RCC 7860 (cell line): ENCODE data around the gene NPTX2.
"Not testable (repeated sequence)": the region's sequence is repeated elsewhere in the genome, so short reads cannot be mapped to it uniquely, and the experiment has no call there.

Experiments
- DNase-seq: peaks from one replicate; pipeline ENCODE4 v3.0.0-alpha.2; 2015; ENCODE audit warnings: low spot score
- FAIRE-seq: peaks from 2 replicates; lab custom pipeline; 2012; peaks lifted over from hg19 to GRCh38; lab: Jason Lieb, UNC

Gene NPTX2, protein sequence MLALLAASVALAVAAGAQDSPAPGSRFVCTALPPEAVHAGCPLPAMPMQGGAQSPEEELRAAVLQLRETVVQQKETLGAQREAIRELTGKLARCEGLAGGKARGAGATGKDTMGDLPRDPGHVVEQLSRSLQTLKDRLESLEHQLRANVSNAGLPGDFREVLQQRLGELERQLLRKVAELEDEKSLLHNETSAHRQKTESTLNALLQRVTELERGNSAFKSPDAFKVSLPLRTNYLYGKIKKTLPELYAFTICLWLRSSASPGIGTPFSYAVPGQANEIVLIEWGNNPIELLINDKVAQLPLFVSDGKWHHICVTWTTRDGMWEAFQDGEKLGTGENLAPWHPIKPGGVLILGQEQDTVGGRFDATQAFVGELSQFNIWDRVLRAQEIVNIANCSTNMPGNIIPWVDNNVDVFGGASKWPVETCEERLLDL

DNA sequence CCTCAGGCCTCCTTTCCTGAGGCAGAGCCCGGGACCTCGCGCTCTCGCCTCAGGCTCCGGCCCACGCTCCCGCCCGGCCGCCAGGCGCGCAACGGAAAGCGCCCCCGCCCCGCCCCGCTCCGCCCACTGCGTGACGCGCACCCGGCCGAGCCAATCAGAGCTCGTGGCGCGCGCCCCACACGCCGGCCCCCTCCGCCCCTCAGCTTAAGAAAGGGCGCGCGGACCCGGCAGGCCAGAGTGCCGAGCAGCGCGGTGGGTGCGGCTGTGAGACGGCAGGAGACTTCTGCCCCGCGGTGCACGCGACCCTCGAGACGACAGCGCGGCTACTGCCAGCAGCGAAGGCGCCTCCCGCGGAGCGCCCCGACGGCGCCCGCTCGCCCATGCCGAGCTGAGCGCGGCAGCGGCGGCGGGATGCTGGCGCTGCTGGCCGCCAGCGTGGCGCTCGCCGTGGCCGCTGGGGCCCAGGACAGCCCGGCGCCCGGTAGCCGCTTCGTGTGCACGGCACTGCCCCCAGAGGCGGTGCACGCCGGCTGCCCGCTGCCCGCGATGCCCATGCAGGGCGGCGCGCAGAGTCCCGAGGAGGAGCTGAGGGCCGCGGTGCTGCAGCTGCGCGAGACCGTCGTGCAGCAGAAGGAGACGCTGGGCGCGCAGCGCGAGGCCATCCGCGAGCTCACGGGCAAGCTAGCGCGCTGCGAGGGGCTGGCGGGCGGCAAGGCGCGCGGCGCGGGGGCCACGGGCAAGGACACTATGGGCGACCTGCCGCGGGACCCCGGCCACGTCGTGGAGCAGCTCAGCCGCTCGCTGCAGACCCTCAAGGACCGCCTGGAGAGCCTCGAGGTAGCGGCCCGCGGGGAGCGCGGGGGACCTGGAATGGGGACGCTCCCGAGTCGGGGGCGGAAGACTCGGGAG is at the start of gene NPTX2:
TSS of gene NPTX2 (plus strand) at position 235 of the 909 bp plus-strand sequence. CDS start at position 412, 177 bp downstream.
- no peak for FAIRE-seq
- no peak for DNase-seq

DNA sequence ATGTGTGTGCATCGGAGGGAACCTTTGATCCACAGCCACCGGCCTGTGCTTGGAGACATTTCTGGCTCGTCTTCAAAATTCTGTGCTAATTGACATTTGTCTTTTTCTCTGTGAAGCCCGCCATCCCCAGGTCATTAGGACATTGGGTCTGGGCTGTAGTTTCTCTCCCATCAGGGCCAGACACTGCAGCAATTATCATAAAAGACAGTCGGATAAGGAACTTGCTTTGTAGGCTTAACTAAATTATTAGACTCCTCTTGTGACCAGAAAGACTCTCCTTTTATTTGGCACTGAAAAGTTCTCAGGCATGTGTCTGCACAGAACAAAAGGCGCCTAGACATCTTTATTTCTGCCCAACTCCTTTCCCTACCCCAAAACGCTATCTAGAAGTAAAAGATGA is 49.1 kb upstream of the NPTX2 start:
- no peak for DNase-seq
- FAIRE-seq: no peak

DNA sequence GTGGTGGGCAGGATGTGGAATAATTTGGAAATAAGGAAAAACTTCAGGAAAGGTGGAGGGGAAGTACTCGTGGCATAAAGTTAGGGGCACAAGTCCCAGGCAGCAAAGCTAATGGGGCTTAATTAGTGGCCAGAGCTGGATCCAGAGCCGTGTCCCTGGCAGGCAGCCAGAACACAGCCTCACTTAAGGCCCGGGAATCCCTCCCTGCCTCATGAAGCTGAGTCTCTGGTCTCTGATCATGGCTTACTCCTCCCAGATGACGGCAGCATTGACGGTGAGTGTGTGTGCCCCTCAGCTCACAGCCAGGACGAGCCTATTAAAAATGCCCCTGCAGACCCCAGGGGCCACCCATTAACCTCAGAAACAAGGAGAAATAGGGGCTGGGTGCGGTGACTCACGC is 48.2 kb upstream of the NPTX2 start:
- no peak for FAIRE-seq
- DNase-seq: no peak

DNA sequence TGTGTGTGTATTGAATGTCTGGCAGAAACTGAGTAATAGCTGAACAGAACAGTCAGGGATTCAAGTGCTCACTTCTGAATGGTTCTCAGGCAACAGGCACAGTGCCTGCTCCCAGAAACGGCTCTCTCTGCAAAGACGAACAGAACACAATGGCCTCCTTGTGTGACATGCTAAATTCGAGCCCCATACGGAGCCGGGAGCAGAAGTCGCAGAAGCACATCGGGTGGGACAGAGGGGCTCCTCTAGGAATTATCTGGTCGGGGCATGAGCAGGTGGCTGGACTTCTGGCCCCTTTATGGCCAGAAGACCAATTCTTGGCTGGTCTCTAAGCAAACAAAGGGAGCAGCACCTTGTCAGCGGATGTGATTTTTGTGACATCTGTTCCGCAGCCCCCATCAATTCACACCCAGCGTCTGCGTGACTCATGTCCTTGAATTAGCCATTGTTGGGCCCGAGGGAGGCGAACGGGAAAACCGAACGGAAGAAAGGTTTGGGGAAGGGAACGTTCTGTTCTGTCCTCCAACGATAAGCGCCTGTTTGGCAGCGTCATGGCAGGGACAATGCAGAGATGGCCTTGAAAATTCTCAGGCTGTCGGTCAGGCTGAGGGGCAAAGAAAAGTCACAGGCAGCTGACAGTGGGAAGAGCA is 47.3 kb upstream of the NPTX2 start:
- FAIRE-seq: no peak

DNA sequence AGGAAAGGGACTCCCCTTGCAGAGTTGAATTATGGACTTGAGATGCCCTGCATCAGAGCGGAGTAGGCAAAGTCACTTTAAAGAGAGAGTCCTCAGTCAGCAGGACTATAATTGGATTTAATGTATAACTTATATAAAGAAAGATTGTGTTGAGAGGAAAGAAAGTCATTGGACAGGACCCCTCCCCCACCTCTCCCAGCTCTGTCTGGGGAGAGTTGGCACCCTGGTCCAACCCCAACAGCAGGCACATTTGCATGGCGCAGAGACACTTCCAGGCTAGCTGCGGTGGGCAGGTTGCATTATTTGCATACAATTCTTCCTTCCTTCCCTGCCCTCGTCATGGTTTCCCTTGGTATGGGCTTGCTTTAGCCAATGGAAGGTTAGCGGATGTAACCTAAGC is 46.1 kb upstream of the NPTX2 start:
- DNase-seq (no peak), FAIRE-seq (no peak)

More for the DNA sequence above, 47.3 kb upstream of the NPTX2 start:
- no peak for DNase-seq

DNA sequence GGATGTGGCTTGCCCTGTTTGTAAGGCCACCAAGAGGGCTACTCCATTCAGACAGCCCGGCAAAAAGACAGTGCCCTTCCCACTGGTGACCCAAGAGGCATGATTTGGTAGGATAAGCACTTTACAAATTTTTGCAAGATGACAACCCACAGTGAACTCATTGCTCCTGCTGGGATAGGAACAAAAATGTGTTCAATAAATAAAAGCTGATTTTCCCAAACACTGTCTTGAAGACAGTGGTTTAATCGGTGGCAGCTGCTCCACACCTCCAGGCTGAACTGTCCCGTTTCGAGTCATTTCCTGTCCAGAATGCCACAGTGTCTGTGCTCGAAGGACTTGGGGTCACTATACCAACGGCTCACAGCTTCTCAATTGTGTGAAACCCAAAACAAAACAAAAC is 45.1 kb upstream of the NPTX2 start:
- DNase-seq (no peak), FAIRE-seq (no peak)

DNA sequence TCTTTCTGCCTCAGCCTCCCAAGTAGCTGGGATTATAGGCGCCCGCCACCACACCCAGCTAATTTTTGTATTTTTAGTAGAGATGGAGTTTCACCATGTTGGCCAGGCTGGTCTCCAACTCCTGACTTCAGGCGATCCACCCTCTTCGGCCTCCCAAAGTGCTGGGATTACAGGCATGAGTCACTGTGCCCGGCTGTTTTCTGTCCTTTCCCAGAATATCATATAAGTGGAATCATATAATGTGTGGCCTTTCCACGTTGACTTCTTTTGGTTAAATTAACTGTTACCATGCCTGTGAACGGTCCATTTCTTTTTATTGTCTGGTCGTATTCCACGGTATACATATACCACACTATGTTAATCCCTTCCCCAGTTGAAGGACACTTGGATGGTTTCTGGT is 44.4 kb upstream of the NPTX2 start:
- FAIRE-seq, DNase-seq: not testable (repeated sequence)

DNA sequence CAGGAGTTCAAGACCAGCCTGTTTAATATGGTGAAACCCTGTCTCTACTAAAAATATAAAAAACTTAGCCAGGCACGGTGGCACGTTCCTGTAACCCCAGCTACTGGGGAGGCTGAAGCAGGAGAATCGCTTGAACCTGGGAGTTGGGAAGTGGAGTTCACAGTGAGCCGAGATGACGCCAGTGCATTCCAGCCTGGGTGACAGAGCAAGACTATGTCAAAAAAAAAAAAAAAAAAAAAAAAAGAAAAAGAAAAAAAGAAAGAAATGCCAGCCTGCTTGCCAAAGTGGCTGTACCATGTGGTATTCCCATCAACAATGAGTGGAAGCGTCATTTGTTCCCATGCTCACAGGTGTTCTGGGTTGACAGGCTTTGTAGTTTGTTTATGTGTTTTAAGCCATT is 43.3 kb upstream of the NPTX2 start:
- FAIRE-seq: no peak
- no peak for DNase-seq

DNA sequence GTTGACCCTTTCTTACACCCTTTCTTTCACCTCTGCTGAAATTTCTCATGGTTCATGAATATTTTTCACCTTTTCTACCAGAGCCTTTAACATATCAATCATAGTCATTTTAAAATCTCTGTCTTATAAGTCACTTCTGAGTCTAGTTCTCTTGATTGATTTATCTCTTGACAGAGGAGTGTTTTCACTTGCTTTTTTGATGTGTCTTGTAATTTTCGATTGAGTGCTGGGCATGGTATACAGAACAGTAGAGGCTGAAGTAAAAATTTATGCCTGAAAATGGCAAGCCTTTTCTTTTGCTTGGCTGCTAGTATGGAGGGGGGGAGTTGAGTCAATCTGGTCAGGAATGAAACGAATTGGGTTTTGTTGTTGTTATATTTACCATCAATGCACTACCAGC is 41.2 kb upstream of the NPTX2 start:
- DNase-seq: no peak

DNA sequence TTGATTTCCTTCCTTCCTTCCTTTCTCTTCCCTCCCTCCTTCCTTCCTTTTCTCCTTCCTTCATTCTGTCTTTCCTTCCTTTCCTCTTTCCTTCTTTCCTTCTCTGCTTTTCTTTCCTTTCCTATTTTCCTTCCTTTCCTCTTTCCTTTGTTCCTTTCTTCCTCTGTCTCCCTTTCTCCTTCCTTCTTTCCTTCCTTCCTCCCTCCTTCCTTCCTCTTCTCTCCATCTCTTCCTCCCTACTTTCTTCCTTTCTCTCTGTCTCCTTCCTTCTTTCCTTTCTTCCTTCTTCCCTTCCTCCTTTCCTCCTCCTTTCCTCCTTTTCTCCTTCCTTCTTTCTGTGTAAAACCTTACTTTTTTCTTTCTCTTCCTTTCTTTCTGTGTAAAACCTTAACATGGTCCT is 32.3 kb upstream of the NPTX2 start:
- no peak for DNase-seq
- no peak for FAIRE-seq

More for the DNA sequence above, 41.2 kb upstream of the NPTX2 start:
- no peak for FAIRE-seq

DNA sequence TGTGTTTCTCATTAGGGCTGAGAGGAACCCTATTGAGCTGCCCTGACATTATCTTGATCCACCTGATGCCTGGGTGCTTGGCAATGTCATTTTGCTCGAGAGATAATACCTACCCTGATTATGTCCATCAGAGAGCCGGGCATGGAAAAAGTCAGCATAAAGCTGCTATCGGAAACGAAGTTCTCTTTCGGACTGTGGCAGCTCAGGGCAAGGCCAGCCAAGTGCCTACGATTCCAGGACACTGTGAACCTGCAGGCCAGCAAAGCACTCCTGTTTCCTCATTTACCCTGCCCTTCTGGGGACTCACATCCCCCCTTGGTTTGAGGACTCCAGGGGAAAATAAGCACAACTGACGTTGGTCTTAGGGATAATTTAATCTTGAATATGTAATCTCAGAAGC is 25.2 kb upstream of the NPTX2 start:
- FAIRE-seq (no peak), DNase-seq (no peak)

DNA sequence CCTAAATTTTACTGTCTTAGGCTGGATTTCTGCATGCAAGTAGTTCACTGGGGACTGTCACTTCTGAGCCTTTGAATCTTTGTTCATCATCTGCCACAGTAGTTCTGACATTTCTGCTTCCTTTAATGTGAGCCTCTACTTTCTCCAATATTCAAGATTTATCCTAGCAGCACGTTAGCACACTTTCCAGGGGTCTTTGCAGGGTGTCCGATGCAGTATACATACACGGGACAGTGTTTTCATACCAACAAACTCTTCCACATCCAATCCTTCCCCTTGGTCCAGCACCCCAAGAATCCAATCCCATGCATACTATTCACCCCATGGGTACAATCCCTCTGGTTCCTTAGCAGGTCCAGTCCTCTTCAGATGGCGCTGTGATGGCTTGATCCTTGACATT is 22.7 kb upstream of the NPTX2 start:
- FAIRE-seq (no peak), DNase-seq (no peak)

DNA sequence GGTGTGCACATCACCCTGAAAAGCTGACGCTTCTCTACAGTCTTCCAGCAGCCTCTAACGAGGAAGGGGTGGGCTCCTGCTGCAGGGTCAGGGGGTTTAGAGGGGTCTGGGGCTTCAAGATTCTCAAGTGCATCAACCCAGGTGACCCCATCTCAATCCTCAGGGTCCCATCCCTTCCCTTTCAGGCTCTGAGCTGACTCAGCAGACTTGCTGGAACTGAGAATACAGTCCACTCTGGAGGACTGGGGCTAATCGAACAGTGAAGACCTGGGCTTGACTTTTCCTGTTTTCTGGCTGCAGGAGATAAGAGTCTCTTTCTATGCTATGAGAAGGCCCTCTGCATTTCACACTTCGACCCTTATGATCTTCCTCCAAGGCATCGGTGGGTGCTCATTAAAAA is 22.3 kb upstream of the NPTX2 start:
- FAIRE-seq: no peak

DNA sequence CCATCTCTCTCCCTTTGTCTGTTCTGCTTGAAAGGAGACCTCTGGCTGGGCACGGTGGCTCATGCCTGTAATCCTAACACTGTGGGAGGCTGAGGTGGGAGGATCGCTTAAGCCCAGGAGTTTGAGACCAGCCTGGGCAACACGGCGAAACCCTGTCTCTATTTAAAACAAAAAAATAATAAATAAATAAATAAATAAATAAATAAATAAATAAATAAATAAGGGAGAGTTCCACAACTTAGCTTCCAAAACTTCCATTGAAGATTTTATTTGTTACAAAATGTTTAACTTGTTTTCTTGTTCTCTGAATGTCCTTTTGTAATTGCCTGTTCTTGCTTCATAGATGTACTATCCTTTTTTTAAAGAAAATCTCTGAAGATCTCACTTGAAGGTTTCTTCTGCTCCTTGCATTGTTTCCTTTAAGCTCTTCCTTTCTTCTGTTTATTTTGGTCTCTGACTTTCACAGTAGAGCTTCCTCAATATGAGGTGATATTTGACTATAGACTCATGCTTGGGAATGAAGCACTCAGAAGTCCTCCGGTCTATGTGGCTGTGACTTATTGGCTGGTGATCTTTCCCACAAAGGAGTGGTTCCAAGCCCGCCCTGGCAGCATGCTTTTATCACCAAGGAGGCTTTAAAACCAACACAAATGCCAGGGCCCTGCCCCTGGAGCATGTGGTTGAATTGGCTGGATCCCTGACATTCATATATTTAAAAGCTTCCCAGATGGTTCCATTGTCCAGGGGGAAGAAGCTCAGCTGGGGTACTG is 18.1 kb upstream of the NPTX2 start:
- FAIRE-seq (no peak), DNase-seq (no peak)

More for the DNA sequence above, 22.3 kb upstream of the NPTX2 start:
- no peak for DNase-seq

DNA sequence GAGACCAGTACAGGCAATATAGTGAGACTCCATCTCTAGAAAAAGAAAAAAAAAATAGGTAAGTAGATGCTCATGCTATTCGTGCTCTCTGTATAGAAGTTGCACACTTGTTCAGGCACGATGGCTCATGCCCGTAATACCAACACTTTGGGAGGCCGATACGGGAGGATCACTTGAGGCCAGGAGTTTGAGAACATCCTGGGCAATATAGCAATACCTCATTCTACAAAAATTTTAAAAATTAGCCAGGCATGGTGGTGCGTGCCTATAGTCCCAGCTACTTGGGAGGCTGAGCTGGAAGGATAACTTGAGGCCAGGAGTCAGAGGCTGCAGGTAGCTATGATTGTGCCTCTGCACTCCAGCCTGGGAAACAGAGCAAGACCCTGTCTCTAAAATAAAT is 17.2 kb upstream of the NPTX2 start:
- FAIRE-seq (no peak), DNase-seq (no peak)

DNA sequence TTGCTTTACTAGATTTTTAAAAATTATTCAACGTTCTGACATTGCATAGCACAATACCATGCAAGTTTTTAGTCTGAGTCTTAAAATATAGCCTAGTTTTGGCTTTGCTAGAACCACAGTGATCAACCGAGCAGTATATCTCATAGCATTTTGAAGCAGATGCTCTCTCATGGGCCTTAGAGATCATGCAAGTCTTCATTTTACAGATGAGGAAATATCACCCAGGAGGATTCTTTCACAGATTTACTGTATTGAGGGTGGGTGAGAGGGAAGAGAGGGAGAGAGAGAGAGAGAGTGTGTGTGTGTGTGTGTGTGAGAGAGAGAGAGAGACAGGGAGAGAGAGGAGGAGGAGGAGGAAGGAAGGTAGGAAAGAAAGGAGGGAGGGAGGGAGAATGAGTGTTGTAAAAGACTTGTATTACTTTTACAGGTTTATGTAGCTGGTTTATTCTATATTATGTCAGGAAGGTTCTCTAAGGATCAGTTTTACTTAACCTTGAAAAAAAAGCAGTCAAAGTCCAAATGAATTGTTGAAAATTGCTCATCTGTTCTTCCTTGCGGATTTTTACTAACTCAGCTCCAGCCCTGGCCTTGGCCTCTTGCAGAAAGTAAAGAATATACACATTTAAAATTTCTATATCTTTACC is 14.2 kb upstream of the NPTX2 start:
- no peak for DNase-seq
- FAIRE-seq: no peak

DNA sequence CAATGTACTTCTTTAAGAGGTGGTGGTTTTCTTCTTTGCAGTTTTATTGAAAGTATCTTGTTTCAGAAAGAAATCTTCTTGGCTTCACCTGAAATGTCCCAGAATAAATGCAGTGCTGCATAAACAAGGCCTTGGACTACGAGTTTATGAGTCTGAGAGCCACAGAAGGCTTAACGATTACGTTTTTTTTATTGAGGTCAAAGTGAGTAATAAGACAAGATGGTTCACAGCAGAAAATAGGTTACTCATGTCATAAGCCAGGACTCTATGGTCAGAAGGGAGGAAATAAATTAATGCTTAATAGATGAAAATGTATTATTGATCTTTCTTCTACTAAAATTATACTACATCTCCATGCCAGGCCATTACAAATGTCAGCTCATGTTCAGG is 13.7 kb upstream of the NPTX2 start:
- DNase-seq (no peak), FAIRE-seq (no peak)

DNA sequence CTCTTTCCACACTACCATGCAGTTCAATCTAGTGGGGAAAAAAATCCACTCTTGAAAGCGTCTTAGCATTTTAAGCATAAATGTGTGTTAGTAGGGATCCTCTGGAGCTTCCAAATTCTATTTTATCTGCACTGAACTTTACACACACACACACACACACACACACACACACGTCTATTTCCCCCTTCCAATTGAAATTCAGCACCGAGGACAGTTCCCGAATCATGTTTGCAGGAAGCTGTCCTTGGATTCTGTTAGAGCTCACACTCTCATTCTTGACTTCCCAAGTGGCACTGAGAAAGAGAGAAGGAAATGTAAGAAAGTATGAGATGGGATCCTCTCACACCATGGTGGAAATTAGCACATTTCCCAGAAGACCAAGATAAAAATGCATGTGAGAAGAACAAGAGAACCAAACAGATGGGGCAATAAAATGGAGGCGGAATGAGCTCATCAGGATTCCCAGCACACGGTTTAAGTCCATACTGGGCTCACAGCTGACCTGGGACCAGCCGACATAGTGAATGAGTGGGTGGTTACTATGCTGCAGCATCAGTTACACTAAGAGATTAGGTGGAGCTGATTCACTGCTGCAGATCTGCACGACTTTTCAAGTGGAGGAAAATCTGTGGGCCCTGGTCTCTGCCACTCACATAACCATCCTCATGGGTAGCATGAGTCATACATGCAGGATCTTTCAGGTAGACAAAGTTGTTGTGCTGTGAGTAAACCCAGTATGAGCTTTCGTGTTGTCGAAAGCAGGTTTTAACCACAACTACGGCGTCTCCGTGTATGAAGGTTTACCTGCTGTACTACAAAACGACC is 3.3 kb upstream of the NPTX2 start:
- FAIRE-seq (no peak), DNase-seq (no peak)

DNA sequence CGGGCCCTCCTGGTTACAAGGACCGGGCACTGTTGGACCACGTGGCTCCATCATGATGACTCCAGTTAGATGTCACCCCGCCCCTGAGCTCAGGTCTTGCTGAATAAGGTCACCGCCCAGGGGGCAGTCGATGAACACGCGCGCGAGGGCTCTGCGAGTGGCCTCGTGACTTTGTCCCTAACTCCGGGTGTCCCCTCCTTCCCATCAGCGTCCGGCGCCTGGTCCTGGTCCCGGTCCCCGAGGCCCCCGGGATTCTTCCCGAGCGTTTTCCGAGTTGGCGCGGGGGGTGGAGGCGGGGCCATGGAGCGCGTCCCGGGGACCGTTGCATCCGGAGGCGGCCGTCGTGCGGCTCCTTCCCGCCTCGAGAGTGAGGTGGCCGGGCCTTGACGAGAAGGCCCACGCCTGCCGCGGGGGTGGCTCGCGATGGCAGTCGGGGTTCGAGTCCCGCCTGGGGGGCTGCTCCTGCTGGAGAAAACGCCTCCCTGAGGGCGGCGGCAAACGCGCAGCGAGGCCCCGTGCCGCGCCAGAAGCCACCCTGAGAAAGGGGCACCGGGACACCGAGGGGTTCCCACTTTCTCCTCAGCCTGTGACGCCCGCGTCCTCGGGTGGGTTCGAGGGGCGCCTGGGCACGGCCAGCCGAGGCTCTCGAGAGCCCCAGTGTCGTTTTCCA is 569 bp upstream of the NPTX2 start:
- DNase-seq: no peak

More for the DNA sequence above, 569 bp upstream of the NPTX2 start:
- no peak for FAIRE-seq
